Measurements from ENCODE around the gene RIMBP2.

DNA sequence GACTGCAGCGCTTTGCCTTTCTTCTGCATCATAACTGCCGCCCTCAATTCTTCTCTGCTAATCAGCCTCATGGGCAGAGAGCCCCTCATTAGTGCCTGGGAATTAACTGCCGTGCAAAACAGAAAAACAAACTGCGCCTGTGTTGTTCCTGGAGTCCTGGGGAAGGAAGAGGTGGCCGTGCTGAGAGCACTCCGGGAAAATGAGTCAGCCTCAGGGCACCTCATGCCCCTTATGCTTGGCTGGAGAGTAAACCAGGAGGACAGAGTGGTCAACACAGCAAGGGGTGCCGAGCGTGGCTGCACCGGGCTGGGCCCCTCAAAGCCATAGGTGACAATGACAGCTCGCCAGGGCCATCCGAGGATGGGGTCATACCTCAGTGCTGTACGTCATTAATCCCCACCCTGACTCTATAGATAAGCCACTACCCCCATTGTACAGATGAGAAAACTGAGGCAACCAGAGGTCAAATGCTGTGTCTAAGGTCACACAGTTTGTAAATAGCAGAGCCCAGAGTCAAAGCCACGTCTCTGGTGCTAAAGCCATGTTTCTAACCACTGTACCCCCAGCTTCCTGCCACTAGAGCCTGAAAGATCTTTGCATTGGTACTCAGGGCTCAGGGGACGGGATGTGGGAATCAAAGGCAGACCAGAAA, 74.4 kb downstream of the RIMBP2 start:
- TF ChIP-seq, protein P1, sequence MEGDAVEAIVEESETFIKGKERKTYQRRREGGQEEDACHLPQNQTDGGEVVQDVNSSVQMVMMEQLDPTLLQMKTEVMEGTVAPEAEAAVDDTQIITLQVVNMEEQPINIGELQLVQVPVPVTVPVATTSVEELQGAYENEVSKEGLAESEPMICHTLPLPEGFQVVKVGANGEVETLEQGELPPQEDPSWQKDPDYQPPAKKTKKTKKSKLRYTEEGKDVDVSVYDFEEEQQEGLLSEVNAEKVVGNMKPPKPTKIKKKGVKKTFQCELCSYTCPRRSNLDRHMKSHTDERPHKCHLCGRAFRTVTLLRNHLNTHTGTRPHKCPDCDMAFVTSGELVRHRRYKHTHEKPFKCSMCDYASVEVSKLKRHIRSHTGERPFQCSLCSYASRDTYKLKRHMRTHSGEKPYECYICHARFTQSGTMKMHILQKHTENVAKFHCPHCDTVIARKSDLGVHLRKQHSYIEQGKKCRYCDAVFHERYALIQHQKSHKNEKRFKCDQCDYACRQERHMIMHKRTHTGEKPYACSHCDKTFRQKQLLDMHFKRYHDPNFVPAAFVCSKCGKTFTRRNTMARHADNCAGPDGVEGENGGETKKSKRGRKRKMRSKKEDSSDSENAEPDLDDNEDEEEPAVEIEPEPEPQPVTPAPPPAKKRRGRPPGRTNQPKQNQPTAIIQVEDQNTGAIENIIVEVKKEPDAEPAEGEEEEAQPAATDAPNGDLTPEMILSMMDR (IDR thresholded peaks at IDR 0.05) = no peak
- TF ChIP-seq EZH2phosphoT487 (IDR thresholded peaks at IDR 0.05) = no peak
